ENCODE results near the gene GPR156. TPM values are rescaled to one million over a fixed set of nuclear protein-coding genes. Genes with fewer than 3 reads are reported as not detected.

The GPR156 gene
- 0.78 and 1.0 TPM in 2 replicates for total RNA-seq

DNA sequence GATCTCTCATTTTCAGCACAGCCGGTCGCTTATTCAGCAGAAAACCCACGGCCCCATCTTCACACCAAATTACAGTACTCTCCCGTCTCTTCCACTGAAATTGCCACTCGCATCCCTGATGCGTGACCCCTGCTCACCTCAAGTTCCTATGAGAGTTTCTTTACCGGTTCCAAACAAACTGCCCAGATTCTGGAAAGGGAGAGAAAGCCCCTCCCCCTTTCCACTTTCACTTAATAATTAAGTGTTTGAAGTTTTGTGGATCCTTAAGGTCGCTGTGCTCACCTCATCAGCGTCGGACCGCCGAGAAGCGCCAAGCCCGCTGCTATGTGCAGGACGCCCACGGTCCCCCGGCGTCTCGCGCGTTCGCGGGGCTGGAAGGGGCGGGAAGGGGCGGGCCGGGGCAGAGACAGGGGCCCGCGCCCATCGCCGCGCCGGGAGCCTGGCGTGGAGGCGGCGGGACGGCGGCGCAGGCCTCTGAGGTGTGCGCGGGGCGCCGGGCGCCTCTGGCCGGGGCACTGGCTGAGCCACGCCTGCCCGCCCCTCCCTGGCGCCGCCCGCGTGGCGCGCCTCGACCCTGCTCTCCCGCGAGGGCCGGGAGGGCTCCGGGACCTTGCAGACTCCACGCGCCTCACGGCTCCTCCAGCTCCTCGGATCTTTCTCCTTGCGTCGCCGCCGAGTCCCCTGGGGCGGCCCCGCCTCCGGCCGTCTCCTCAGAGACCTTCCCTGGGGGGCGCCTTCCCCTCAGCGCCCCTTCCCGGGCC is at the start of gene GPR156:
Gene GPR156 (minus strand): TSS at position 476 of the 761 bp plus-strand sequence. CDS start 41,124 bp downstream, outside the sequence.

Other genes with a start within 250 kb of the GPR156 start
- gene GSK3B, start 190.8 kb downstream of the GPR156 start, total RNA-seq: 27.5 and 30.9 TPM in 2 replicates
- 19.3 and 33.9 TPM in 2 replicates for gene LRRC58, start 64.1 kb upstream of the GPR156 start, total RNA-seq
- gene FSTL1, start 165.8 kb upstream of the GPR156 start, total RNA-seq: 376 and 500 TPM in 2 replicates

All from epithelial cell of alveolus of lung (primary cell).